ENCODE measurements around the gene SUFU.
"Not testable (repeated sequence)": the region's sequence is repeated elsewhere in the genome, so short reads cannot be mapped to it uniquely, and the experiment has no call there.

SUFU gene

GRCh38 chr10:102650655-102651454 lies 147.1 kb downstream of the SUFU start:
- DNase-seq (ENCODE audit: low read depth in 2 of 2), result no peak

DNA sequence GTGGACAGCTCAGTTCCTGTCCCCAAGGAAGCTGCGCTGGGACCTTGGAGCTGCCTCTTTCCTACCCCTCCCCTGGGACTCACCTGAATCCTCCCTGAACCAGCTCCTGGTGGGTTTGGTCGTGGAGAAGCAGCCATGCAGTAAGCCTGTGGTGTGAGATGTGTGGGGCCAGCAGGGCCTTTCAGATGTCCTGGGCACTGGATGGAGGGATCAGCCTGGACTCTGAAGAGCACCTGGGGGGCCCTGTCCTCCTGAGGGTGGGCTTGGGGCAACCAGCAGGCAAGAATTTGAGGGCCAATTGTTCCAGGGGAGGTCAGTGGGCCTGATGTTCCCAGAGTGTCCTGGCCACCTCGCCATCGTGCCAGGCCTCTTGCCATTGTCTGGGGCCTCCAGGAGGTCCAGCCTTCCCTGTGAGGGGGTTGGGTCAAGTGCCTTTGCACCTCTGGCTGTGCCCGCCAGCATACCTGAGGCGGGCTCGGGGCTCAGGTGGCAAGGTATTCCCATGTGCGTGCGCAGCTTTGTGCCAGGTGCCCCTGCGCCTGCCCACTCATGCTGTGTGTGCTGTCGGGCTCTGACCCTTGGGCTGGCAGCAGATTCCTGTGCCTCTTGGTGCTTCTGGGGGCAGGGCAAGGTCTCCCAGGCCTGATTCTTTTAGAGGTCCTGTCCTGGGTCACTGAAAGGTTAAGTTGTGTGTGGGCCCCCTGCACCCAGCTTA lies 147.8 kb downstream of the SUFU start:
- DNase-seq (ENCODE audit: low read depth in 2 of 2), result no peak

GRCh38 chr10:102652170-102652916 lies 148.6 kb downstream of the SUFU start:
- DNase-seq (ENCODE audit: low read depth in 2 of 2), result no peak

GRCh38 chr10:102653060-102653459 lies 149.3 kb downstream of the SUFU start:
- DNase-seq (ENCODE audit: low read depth in 2 of 2), result no peak

- DNase-seq (ENCODE audit: low read depth in 2 of 2), result no peak
These were observed 150.8 kb downstream of the SUFU start for GRCh38 chr10:102654566-102654965.

GRCh38 chr10:102654969-102655368 lies 151.2 kb downstream of the SUFU start:
- DNase-seq (ENCODE audit: low read depth in 2 of 2), result no peak

DNA sequence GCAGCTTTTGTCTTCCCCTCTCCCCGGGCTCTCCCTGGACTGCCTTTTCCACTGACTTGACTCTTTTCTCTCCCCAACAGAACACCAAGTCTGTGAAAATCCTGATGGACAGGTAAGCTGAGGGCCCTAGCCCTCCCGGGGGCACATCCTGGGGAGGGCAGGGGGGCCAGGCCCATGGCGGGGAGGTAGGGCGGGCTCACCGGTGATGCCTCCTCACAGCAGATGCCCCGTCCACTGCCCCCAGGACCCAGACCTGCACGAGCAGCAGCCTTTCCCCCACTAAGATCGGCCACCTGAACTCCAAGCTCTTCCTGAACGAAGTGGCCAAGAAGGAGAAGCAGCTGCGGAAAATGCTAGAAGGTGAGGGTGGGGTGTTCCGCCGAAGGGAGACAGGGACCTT lies 152.3 kb downstream of the SUFU start:
- no peak for DNase-seq (ENCODE audit: low read depth in 2 of 2)

- DNase-seq (ENCODE audit: low read depth in 2 of 2), result no peak
These were observed 153.1 kb downstream of the SUFU start for GRCh38 chr10:102656791-102657371.

GRCh38 chr10:102657451-102657850 lies 153.7 kb downstream of the SUFU start:
- DNase-seq (ENCODE audit: low read depth in 2 of 2), result no peak

GRCh38 chr10:102657984-102658724 lies 154.4 kb downstream of the SUFU start:
- DNase-seq (ENCODE audit: low read depth in 2 of 2), result no peak

GRCh38 chr10:102658802-102659201 lies 155.0 kb downstream of the SUFU start:
- DNase-seq (ENCODE audit: low read depth in 2 of 2), result no peak

- DNase-seq (ENCODE audit: low read depth in 2 of 2), result peak in 1 of 2 donors; percentile 21
These were observed 157.3 kb downstream of the SUFU start for GRCh38 chr10:102660888-102661657.

DNA sequence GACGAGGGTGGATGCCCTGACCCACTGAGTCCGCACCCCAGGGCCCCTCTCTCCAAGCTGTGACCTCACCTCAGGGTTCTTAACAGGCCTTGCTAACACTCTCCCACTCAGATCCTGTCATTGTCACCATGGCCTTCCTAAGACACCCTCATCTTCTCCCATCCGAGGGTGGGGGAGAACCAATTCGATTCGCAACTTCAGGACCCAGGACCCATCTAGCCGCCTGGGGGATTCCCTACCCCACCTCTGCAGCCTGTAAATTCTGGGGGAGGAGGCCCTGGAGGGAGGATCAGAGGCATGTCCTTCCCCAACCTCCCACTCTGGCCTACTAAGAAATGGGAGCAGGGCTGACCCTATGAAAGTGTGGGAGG lies 157.9 kb downstream of the SUFU start:
- DNase-seq (ENCODE audit: low read depth in 2 of 2), result no peak

GRCh38 chr10:102665904-102666509 lies 162.2 kb downstream of the SUFU start:
- no peak for DNase-seq (ENCODE audit: low read depth in 2 of 2)

- not testable (repeated sequence) for DNase-seq (ENCODE audit: low read depth in 2 of 2)
These were observed 163.6 kb downstream of the SUFU start for GRCh38 chr10:102667411-102667810.

- DNase-seq (ENCODE audit: low read depth in 2 of 2), result no peak
These were observed 164.7 kb downstream of the SUFU start for GRCh38 chr10:102668326-102669107.

DNA sequence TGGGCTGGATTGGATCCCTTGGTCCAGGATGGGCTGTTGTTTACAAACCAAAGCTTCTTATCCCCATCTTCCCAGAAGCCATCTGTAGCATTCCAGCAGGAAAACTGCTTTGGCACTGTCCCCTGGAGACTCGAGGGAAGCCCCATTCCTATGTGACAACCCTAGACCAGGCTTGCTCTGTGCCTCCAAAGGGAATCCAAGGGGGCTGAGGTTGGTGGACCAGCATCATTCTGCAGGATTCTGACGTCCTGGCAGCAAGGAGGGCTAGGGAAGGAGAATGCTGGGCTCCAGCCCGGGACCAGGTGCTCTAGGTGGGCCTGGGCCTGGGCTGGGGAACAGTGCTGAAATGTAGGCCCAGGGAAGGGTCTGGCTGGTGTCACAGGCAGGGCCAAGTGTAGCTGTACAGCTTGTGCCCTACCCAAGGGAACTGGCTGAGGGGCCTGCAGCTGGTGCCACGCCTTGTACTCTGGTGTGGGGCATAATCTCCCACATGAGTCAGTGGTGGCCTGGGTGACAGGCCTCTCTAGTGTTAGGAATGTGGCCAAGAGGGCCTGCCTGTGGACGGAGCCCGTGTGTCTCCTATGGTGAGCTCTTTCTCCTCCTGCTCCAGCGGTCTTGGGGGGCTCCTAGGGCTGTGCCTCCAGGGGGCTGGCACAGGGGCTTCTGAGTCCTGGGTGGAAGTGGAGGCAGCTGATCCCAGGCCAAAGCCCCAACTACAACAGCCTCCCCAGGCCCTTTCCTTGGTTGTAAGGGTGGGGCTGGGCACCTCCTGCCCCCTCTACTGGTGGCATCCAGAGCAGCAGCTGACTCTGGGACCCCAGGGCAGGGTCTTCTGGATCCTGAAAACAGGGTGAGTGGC lies 165.7 kb downstream of the SUFU start:
- DNase-seq (ENCODE audit: low read depth in 2 of 2), result no peak

DNA sequence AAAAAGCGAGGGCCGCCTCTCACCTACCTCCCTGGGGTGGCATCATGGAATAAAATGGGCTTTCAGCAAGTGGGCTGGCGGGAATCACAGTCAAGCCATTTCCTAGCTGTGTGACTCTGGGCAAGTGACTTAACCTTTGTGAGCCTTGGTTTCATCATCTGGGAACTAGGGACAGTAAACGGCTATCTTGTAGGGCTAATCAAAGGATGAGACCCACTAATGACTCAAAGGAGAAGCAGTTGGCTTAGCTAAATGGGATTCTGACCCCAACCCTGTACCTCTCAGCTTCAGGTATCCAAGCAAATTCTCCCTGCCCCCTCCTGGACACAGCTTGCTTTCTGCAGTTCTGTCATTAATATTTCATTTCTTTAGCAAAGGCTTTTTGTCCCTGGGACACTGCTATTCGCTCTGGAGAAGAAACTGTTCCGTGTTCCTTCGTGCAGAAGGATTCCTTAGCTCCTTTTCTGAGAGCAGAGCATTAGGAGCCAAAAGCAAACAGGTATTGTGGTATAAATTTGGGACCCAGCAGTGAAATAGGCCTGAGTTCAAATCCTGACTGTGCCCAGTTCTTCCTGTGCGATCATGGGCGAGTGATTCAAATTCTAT lies 166.4 kb downstream of the SUFU start:
- no peak for DNase-seq (ENCODE audit: low read depth in 2 of 2)

Data from stimulated activated CD8-positive, alpha-beta memory T cell treated with anti-CD3 and anti-CD28 coated beads, Interleukin-2, amount 100 ng/mL, for 1 hour (primary cell).